WI38 (cell line): ENCODE measurements around the gene RBFOX1.

ENCODE experiments used
- H3K4me3 ChIP-seq: 2 replicates; pipeline ENCODE4 v1.5.1; 2011; ENCODE audit warnings: low read depth, mild to moderate bottlenecking, control low read depth, low read length
- TF ChIP-seq, protein P1 (sequence below): IDR thresholded peaks from 2 replicates; pipeline ENCODE4 v1.5.1; 2012; ENCODE audit warnings: low read depth, mild to moderate bottlenecking, control low read depth, low read length

Gene RBFOX1

DNA sequence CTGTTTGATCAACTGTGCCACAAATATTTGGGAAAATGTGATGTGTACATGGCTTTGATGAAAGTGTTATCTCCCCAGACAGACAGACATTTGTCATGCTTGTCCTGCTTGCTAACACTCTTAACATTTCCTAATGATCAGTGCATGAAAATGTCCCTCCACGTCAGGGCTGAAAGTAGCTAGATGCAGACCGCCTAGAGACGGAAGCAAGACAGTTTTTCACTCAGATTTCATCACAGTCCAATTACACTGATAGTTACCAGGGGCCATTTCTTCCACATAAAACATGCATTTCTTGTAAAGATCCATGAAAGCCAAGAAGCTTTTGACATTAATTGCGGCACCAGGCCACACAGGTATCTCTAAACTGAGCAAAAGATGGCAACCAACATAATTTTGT lies 347.7 kb downstream of the RBFOX1 start:
- no peak overlapping the region for H3K4me3 ChIP-seq
- TF ChIP-seq, protein P1, sequence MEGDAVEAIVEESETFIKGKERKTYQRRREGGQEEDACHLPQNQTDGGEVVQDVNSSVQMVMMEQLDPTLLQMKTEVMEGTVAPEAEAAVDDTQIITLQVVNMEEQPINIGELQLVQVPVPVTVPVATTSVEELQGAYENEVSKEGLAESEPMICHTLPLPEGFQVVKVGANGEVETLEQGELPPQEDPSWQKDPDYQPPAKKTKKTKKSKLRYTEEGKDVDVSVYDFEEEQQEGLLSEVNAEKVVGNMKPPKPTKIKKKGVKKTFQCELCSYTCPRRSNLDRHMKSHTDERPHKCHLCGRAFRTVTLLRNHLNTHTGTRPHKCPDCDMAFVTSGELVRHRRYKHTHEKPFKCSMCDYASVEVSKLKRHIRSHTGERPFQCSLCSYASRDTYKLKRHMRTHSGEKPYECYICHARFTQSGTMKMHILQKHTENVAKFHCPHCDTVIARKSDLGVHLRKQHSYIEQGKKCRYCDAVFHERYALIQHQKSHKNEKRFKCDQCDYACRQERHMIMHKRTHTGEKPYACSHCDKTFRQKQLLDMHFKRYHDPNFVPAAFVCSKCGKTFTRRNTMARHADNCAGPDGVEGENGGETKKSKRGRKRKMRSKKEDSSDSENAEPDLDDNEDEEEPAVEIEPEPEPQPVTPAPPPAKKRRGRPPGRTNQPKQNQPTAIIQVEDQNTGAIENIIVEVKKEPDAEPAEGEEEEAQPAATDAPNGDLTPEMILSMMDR = no peak

DNA sequence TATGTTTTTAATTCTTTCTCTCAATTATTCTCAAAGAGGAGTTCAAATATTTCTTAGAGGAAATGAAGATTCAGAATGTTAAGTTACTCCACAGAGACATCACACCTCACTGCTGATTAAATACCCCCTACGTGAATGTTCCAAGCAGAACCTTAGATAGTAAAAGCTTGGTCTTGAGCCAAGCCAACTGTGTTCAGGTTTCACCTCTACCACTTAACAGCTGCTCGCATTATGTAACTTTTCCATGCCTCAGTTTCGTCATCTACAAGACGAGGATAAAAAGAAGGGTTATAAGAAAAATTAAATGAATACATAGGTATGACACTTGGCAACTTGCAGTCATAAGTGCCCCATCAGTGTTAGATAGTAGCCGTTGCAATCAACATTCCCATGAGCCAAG lies 356.2 kb downstream of the RBFOX1 start:
- no peak overlapping the region for H3K4me3 ChIP-seq
- TF ChIP-seq, protein P1 = no peak

DNA sequence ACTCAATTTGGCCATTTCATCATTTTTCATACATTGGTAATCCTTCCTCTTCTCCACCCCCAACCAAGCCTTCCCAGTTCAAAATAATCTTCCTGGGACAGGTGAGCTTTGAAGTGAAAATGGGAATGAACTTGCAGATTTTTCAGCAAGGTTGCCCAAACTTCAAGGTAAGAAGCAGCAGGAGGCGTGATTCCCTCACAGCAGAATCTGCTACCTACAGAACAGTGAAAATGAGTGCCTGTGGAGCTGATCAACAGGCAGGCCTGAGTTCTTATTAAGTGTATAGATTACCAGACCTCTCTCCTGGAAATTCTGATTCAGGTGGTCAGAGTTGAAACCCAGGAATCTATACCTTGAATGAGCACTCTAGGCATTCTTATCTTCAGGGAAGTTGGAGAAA lies 356.6 kb downstream of the RBFOX1 start:
- no peak overlapping the region for H3K4me3 ChIP-seq
- TF ChIP-seq, protein P1 = no peak

DNA sequence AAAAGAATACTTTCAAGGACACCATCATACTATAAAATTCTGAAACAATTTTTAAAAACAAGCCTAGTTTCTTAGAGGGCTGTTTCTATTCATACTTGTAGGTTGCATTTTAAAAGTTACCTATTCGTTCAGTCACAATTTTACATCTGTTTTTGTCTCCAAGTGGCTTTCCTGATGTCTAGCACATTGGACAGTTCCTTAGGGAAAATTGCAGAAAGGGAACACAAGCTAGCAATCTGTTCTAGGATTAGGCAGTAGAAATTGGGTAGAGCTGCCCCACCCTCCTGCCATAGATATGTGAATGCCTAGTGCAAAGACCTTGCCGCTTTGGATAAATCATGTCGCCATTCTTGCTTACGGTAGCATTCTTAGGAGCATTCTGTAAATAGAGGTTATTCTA lies 358.9 kb downstream of the RBFOX1 start:
- no peak overlapping the region for H3K4me3 ChIP-seq
- TF ChIP-seq, protein P1 = no peak

DNA sequence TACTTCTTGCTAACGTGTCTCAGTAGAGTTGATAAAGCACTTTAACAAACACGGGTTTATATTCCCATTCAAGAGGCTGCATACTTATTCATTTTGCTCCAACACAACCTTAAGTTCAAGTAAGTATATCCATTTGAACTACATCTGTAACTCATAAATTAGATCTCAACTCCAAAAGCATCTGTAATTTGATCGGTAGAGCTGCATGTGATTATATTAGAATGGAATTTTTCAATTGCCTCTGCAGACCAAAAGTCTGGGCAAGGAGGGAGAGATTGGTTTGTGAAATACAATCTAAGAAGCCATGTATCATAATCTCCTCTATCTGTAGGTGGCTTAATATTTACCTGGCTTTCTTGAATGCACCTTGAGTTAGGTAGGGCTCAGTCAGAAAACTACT lies 371.0 kb downstream of the RBFOX1 start:
- no peak overlapping the region for H3K4me3 ChIP-seq
- TF ChIP-seq, protein P1 = no peak

DNA sequence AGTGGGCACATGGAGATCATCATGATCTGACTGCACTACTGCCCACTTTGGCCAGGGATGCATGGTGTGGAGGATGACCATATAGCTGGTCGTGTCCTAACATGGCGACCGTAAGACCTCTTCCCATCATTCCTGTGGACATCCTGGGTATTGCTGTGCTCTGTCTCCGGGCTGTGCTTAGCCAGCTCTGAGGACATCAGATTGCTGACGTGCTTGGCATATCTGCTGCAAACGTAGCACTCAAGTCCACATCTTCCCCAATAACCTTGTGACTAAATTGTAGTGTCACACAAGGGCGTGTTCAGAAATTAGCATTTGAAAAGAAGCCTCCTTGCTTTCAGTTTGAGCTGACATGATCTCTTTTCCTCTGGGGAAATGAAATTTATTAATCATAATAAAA lies 373.2 kb downstream of the RBFOX1 start:
- TF ChIP-seq, protein P1 = no peak
- H3K4me3 ChIP-seq = no peak overlapping the region

DNA sequence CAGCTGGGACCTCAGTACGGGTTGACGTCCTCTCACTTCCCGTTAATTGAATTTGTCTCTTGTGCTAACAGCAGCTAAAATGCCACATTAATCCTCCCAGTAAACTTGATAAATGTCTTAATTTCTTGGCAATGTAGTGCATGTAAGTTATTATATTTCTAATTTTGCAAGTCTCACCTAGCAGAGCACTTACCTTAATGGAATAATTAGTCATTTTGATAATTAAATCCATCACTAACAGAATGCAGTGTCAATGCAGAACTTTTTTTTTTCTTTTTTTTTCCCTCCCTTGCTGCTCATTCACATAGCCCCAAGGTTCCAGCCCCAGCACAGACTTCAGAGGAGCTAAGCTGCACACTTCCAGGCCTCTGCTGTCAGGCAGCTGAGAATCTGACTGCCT lies 376.5 kb downstream of the RBFOX1 start:
- no peak overlapping the region for H3K4me3 ChIP-seq
- TF ChIP-seq, protein P1 = no peak
